HG02623 (cell line): ENCODE measurements around the gene NINL.

Source experiments
- ATAC-seq: cut with Tn5 transposase; IDR thresholded peaks from one replicate; pipeline ENCODE4 v1.9.1; 2021; ENCODE audit warnings: moderate library complexity; ENCODE audit not compliant: unreplicated experiment

Gene NINL

GRCh38 chr20:25467441-25467840, 117.9 kb downstream of the NINL start:
- no peak for ATAC-seq

GRCh38 chr20:25466846-25467245, 118.5 kb downstream of the NINL start:
- no peak for ATAC-seq

- ATAC-seq: no peak
Measured at GRCh38 chr20:25465243-25466135, 119.8 kb downstream of the NINL start.

- ATAC-seq: no peak
Measured at GRCh38 chr20:25464501-25465242, 120.7 kb downstream of the NINL start.

- ATAC-seq: no peak
Measured at GRCh38 chr20:25461786-25462545, 123.4 kb downstream of the NINL start.

GRCh38 chr20:25461281-25461650, 124.1 kb downstream of the NINL start:
- no peak for ATAC-seq

GRCh38 chr20:25460566-25461280, 124.6 kb downstream of the NINL start:
- no peak for ATAC-seq

- no peak for ATAC-seq
Measured at GRCh38 chr20:25459916-25460535, 125.3 kb downstream of the NINL start.

DNA sequence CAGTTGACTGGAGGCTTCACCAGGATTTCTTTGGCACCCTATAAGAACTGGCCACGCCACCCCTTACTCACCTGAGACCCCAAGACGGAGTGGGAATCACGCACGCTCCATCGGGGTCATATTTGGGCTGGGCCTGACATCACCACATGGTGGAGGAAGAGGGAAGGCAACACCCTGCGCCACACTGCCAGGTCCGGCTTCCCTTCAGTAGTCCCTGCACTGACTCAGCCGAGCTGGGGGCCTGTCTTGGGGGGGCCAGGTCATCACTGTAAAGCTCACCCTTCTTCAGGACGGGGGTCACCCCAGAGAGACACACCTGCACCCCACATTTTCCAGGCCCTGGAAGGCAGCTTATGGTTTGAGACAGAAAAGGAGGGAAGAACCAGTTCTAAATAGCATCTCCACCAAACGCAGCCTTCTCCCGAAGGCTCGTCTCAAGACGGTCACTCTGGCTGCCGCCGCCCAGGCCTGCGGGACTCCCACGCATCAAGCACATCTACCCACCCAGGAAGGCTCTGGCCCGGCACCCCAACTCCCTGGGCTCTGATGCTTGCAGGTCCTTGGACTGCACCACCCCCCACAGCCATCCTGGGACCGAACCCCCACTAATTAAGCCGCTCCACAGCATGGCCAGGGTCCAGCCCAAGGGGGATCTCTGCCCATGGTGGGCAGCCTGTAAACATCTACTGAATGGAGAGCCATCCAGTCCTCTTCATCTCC, 126.1 kb downstream of the NINL start:
- no peak for ATAC-seq

DNA sequence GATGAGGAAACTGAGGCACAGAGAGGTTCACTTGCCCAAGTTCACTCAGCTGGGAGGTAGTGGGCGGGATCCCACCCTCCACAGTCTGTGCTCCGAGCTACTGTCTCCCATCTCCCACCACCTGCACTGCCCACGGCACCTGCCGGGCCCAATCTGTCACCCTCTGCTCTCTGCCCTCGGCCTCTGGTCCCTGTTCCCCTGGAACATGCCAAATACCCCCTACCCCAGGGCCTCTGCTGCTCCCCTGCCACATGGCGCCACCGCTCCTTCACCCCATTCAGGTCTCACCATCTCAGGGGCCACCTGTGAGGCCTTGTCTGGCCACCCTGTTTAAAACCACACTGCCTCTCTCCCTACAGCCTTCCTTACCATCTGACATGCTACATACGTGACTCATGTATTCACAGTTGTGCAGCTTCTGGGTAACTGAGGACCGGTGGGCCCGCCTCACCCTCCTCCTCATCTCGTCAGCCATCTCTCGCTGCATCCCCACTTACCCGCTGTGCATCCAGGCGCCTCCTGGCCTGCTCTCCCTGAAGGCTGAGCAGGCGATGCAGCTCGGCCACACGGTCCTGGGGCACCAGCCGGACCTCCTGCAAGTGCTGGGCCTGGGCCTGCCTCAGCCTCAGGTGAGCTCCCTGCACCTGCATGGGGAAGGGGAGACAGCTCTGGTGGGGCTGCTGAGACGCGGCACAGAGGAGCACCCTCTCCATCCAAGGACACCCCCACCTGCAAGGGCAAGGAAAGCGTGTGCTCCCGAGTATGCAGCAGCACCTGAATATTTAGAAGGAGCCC, 127.2 kb downstream of the NINL start:
- ATAC-seq: no peak

GRCh38 chr20:25454153-25454900, 131.0 kb downstream of the NINL start:
- no peak for ATAC-seq

DNA sequence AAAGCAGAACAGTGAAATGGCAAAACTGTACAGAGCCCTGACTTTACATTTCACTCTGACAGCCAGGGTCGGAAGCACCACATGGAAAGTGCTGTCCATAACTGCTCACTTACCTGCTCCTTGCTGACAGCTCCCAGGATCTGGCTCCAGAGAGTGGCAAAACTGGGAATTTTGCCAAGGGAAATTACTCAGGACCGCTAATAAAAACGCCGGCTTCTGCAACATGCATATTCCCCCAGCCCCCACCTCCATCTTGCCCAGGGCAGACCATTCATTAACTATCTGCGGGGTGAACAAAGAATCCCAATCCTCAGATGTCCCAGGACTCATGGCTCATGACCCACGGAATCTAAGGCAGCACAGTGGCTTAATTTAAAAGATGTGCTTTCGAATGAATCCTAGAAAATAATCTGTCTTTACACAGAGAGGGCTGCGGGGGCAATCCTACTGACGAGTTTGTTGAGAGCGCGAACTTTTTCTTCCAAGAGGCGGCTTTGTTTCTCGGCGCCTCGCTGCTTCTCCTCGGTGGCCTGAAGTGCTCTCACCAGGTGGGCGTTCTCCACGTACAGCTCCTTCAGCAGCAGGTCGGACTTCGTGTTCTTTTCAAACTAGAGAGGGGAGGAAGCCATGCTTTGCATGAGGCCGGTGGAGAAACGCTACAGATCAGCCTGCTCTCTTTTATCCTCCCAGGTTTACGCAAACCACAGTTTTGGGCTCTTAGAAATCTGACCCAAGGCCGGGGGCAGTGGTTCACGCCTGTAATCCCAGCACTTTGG, 132.1 kb downstream of the NINL start:
- no peak for ATAC-seq

DNA sequence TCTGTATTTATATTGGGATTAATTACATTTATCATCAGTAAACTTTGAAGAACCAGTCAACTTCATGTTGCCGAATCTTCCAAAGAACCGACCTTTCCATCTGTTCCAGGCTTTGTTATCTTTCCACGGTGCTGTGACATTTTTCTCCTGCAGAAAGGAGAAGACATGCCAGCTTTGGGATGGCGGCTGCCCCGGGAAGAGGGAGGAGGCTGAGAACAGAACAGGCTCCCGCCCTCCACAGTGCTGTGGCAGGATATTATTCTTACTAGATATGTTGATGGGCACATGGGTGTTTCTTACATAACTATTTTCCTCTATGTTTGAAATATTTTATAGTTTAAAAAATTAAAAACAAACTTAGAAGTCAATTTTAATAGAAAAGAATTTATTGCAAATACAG, 133.0 kb downstream of the NINL start:
- ATAC-seq: no peak

- no peak for ATAC-seq
Measured at GRCh38 chr20:25447671-25448070, 137.7 kb downstream of the NINL start.

DNA sequence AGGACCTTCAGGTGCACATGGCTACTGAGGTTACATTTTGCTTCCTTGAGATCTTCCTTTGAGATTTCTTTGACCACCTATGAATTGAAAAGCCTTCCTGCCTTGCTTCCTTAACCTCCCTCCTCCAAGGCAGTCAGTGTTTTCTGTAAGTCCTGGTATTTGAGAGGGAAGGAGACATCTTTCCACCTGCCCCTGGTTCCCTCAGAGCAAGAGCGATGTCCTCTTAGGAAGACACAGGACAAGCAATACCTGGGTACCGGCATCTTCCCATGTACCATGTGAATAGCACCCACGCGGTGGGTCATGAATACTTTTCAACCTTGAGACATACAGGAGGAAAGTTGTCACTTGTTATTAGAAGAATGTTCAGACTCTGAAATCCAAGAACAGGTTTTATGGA, 140.8 kb downstream of the NINL start:
- no peak for ATAC-seq

GRCh38 chr20:25439328-25439727, 146.0 kb downstream of the NINL start:
- no peak for ATAC-seq

DNA sequence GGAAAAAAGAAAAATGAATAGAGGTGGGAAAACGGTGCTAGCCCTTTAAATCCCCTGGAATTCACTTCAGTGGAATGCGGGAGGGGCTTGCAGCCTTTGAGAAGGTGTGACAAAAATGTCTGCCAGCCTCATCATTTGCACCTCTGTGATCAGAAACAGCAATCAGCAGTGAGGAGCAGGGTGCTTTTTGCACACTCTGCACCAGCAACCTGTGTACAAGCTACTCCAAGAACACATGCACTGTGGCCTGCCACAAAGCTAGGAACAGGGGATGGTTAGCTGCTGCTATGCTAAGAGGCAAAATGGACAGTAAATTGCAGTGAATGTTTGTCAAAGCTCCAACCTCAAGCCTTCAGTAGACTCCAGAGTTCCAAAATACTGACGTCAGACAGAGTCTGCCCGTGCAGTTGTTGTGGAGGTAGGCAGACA, 148.2 kb downstream of the NINL start:
- no peak for ATAC-seq
